K562 (cell line): ENCODE measurements around the gene PELI1. TPM values are rescaled to one million over a fixed set of nuclear protein-coding genes. Genes with fewer than 3 reads are reported as not detected.

Experiments
- BRCA1 ChIP-seq, 2 experiments: fragments of 450-650 bp in 1 of 2; sonication (generic) in 1 of 2; formaldehyde crosslinking in 1 of 2; IDR thresholded peaks; 2 replicates each; pipeline versions ENCODE4 v1.5.0 to v1.6.1; 2017 to 2020; ENCODE audit warnings: mild to moderate bottlenecking in 1 of 2, missing genetic modification reagents in 1 of 2
- EHMT2 ChIP-seq: fragments of 450-650 bp; IDR thresholded peaks from 2 replicates; pipeline ENCODE4 v1.6.1; 2018; ENCODE audit warnings: antibody characterized with exemption
- JUN ChIP-seq, 2 experiments: sonication (generic) in 1 of 2; formaldehyde crosslinking in 1 of 2; IDR thresholded peaks; 2 replicates each; pipeline versions ENCODE4 v1.6.1 to v1.8.0; 2012 to 2022; ENCODE audit warnings: borderline replicate concordance in 2 of 2, mild to moderate bottlenecking in 2 of 2, improper control_type of control experiment in 1 of 2, low read depth in 1 of 2, low read length in 1 of 2, missing genetic modification reagents in 1 of 2
- MAFK ChIP-seq: IDR thresholded peaks from 2 replicates; pipeline ENCODE4 v1.6.1; 2011; ENCODE audit warnings: low read length, improper control_type of control experiment
- MIER1 ChIP-seq: fragments of 450-650 bp; IDR thresholded peaks from 2 replicates; pipeline ENCODE4 v1.6.1; 2016; ENCODE audit warnings: antibody characterized with exemption, mild to moderate bottlenecking, low read depth
- NR3C1 ChIP-seq: sonication (generic); formaldehyde crosslinking; IDR thresholded peaks from 2 replicates; pipeline ENCODE4 v1.8.1; 2022; ENCODE audit warnings: missing genetic modification reagents
- PHB ChIP-seq: fragments of 250-450 bp; sonication (Bioruptor Pico); IDR thresholded peaks from 2 replicates; pipeline ENCODE4 v1.5.0; 2021
- SMARCC2 ChIP-seq: fragments of 450-650 bp; IDR thresholded peaks from 2 replicates; pipeline ENCODE4 v1.6.1; 2017; ENCODE audit warnings: antibody characterized with exemption, moderate library complexity, mild to moderate bottlenecking, low read depth
- TBL1XR1 ChIP-seq, 2 experiments: IDR thresholded peaks; 2 replicates each; pipeline ENCODE4 v1.6.1; 2012; ENCODE audit warnings: improper control_type of control experiment in 2 of 2, low read length in 2 of 2, mild to moderate bottlenecking in 1 of 2
- TFAM ChIP-seq: fragments of 250-450 bp; sonication (Bioruptor Pico); conservative IDR thresholded peaks from 2 replicates; pipeline ENCODE4 v1.5.0; 2021; ENCODE audit warnings: mild to moderate bottlenecking, moderate library complexity
- U2AF1 ChIP-seq: fragments of 200-400 bp; formaldehyde crosslinking; optimal IDR thresholded peaks from 2 replicates; pipeline ENCODE3; 2017; ENCODE audit warnings: mild to moderate bottlenecking, low read depth, low read length, moderate library complexity
- ZNF76 ChIP-seq: fragments of 250-450 bp; sonication (Bioruptor Pico); IDR thresholded peaks from 2 replicates; pipeline ENCODE4 v1.4.0; 2020; ENCODE audit warnings: mild to moderate bottlenecking, moderate library complexity, borderline replicate concordance
- polyA plus RNA-seq, 8 experiments: library from polyadenylated mRNA; depleted of rRNA in 4 of 8; stranded (reverse) in 5 of 8; unstranded in 3 of 8; fragments of >200 nt; fragmentation: Nextera tagmentation in 2 of 8; fragmentation: Illumina TruSeq in 1 of 8; extraction: Ambion mirVana in 2 of 8; extraction: Trizol in 1 of 8; gene quantifications; 2 replicates each; pipeline versions ENCODE4 v1.2.1 to v1.2.3, GENCODE V29; 2011 to 2014; ENCODE audit warnings: inconsistent platforms in 1 of 8, missing spikeins in 1 of 8
- total RNA-seq, 7 experiments: library from RNA; depleted of rRNA in 6 of 7; stranded (reverse); fragments of >200 nt in 6 of 7; fragmentation: Illumina TruSeq in 2 of 7; extraction: Trizol in 2 of 7; gene quantifications; 2 replicates each; pipeline versions ENCODE4 v1.2.1 to v1.2.3, GENCODE V29; 2011 to 2021; ENCODE audit warnings: low replicate concordance in 1 of 7
- TF ChIP-seq, protein P1 (sequence below), 2 experiments: fragments of 450-650 bp; IDR thresholded peaks; 2 replicates each; pipeline ENCODE4 v1.6.1; 2016; ENCODE audit warnings: mild to moderate bottlenecking in 2 of 2, borderline replicate concordance in 1 of 2, low read depth in 1 of 2, moderate library complexity in 1 of 2
- TF ChIP-seq, protein P2 (sequence below): sonication (generic); formaldehyde crosslinking; IDR thresholded peaks from 2 replicates; pipeline ENCODE4 v1.8.0; 2022; ENCODE audit warnings: mild to moderate bottlenecking, missing genetic modification reagents
- TF ChIP-seq, protein P3 (sequence below): fragments of 200-400 bp; formaldehyde crosslinking; IDR thresholded peaks from 2 replicates; pipeline ENCODE4 v1.6.1; 2017; ENCODE audit warnings: mild to moderate bottlenecking, low read depth, low read length, moderate library complexity

The PELI1 gene
- total and polyA plus RNA-seq, 9 of the 15 experiments (the other 6 are each of a cell fraction or from before 2014, with no cell fraction given), result 3.3 to 19.2 (median 12.5) TPM

DNA sequence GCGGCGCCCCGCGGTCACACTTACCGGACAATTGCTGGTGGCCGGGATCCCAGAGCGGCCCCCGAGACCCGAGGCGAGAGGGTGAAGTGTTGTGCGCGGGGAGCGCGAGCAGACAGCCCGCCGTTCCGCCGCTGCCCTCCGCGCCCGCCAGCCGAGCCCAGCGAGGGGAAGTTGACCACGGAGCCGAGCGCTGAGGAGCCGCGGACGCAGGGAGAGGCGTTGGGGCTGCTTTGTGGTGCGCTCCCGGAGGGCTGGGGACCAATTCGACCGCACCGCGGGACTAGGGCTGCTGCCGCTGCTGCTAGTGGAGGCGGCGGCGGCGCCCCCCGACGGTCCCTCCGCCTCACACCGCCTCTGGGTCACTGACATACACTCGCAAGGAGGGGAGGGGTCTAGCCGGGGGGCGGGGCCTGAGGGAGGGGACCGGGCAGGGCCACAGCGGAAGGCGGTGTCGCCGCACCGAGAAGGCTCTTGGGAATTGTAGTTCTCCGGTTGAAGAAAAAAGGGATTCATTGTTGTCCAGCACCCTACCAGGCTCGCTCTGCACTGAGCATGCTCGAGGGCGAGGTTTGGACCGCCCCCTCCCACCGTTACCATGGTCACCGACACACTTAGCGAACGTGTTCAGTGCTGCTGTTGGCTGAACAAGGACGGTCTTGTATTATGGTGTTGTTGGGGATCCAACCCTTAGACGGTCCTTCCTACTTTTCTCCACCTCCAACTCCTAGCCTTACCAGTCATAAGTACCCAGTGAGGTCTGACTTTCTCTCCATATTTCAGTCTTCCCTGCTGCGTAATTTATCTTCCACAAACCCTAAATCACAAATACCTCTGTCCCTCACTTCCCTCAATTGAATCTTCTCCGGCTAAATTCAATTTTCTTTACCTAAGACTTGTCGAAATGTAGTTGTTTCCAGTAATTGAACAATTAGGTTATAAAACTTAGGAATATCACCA lies at the start of gene PELI1 (continued):
- TF ChIP-seq, protein P1, sequence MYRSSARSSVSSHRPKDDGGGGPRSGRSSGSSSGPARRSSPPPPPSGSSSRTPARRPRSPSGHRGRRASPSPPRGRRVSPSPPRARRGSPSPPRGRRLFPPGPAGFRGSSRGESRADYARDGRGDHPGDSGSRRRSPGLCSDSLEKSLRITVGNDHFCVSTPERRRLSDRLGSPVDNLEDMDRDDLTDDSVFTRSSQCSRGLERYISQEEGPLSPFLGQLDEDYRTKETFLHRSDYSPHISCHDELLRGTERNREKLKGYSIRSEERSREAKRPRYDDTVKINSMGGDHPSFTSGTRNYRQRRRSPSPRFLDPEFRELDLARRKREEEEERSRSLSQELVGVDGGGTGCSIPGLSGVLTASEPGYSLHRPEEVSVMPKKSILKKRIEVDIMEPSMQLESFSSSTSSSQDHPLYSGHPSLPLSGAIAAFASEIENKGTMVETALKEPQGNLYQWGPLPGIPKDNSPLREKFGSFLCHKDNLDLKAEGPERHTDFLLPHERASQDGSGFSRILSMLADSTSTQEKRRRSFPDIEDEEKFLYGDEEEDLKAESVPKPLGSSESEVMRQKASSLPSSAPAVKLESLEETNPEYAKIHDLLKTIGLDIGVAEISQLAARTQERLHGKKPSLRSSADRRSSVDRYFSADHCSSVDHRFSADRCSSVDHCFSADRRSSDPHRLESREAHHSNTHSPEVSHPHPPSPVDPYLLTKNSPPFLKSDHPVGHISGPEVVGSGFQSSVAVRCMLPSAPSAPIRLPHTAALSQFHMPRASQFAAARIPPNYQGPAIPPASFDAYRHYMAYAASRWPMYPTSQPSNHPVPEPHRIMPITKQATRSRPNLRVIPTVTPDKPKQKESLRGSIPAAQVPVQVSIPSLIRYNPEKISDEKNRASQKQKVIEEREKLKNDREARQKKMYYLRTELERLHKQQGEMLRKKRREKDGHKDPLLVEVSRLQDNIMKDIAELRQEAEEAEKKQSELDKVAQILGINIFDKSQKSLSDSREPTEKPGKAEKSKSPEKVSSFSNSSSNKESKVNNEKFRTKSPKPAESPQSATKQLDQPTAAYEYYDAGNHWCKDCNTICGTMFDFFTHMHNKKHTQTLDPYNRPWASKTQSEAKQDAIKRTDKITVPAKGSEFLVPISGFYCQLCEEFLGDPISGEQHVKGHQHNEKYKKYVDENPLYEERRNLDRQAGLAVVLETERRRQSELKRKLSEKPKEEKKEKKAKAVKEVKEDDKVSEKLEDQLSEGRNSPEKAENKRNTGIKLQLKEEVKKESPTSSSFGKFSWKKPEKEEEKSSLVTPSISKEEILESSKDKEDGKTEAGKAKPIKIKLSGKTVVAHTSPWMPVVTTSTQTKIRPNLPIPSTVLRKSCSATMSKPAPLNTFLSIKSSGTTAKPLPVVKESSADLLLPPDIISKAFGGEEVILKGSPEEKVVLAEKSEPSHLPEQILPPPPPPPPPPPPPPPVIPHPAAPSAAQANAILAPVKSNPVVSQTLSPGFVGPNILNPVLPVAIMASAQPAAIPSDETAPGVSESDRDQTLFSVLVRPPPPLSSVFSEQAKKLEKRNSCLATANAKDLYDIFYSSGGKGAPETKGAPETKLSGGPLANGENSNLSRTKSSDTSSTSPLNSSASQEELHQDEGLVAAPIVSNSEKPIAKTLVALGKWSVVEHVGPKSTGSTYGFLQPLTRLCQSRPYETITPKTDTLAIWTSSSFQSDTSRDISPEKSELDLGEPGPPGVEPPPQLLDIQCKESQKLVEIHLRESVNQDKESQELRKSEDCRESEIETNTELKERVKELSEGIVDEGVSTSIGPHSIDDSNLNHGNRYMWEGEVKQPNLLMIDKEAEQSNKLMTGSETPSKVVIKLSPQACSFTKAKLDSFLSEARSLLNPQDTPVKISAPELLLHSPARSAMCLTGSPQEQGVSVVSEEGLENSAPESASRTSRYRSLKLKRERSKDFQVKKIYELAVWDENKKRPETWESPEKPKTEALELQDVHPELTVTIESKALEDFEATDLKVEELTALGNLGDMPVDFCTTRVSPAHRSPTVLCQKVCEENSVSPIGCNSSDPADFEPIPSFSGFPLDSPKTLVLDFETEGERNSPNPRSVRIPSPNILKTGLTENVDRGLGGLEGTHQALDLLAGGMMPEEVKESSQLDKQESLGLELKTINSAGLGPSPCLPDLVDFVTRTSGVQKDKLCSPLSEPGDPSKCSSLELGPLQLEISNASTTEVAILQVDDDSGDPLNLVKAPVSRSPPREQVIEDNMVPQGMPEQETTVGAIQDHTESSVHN (IDR thresholded peaks at IDR 0.05; ENCODE audit: borderline replicate concordance in 1 of 2, low read depth in 1 of 2), result no peak
- TF ChIP-seq ZNF76 (CRISPR knock-in tag) (0 out of 2 replicates have a peak, but pooled peaks have one; percentile 11), TFAM (CRISPR knock-in tag) (no peak), EHMT2 (no peak), U2AF1 (peak; percentile 39), MAFK (no peak), NR3C1 (CRISPR knock-in tag) (0 out of 2 replicates have a peak, but pooled peaks have one; percentile 63), PHB (CRISPR knock-in tag) (no peak), TBL1XR1 (IDR thresholded peaks at IDR 0.05; ENCODE audit: low read length in 2 of 2) (no peak), JUN (IDR thresholded peaks at IDR 0.05; ENCODE audit: borderline replicate concordance, low read depth, low read length) (no peak), JUN (CRISPR knock-in tag; IDR thresholded peaks at IDR 0.05; ENCODE audit: borderline replicate concordance) (0 out of 2 replicates have a peak, but pooled peaks have one; percentile 24), SMARCC2 (no peak), BRCA1 (IDR thresholded peaks at IDR 0.05) (no peak), BRCA1 (CRISPR knock-in tag; IDR thresholded peaks at IDR 0.05) (no peak), MIER1 (no peak)
- TF ChIP-seq, protein P2, sequence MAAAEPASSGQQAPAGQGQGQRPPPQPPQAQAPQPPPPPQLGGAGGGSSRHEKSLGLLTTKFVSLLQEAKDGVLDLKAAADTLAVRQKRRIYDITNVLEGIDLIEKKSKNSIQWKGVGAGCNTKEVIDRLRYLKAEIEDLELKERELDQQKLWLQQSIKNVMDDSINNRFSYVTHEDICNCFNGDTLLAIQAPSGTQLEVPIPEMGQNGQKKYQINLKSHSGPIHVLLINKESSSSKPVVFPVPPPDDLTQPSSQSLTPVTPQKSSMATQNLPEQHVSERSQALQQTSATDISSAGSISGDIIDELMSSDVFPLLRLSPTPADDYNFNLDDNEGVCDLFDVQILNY (CRISPR knock-in tag), result no peak
- TF ChIP-seq, protein P3, sequence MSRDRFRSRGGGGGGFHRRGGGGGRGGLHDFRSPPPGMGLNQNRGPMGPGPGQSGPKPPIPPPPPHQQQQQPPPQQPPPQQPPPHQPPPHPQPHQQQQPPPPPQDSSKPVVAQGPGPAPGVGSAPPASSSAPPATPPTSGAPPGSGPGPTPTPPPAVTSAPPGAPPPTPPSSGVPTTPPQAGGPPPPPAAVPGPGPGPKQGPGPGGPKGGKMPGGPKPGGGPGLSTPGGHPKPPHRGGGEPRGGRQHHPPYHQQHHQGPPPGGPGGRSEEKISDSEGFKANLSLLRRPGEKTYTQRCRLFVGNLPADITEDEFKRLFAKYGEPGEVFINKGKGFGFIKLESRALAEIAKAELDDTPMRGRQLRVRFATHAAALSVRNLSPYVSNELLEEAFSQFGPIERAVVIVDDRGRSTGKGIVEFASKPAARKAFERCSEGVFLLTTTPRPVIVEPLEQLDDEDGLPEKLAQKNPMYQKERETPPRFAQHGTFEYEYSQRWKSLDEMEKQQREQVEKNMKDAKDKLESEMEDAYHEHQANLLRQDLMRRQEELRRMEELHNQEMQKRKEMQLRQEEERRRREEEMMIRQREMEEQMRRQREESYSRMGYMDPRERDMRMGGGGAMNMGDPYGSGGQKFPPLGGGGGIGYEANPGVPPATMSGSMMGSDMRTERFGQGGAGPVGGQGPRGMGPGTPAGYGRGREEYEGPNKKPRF, result no peak
